Measurements from ENCODE around the gene TMOD2.

TMOD2 gene

DNA sequence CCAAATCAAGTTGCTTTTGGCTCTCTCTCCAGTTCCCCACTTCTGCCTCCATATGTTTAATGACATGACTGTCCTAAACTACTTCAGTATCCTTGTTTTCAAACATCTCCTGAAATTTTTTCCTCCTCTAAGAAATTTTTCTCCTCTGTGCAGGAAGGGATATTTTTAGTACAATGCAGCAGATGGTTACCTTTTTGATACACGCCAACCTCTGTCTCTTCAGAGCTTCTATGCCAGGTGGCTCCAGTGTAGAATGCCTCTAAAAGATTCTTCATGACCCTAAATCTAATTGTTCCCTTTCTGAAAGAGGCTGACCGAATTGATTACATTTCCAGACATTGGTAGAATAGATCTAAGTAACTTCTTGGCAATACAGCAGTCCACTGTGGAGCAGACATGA lies 111.7 kb downstream of the TMOD2 start:
- no peak for DNase-seq

DNA sequence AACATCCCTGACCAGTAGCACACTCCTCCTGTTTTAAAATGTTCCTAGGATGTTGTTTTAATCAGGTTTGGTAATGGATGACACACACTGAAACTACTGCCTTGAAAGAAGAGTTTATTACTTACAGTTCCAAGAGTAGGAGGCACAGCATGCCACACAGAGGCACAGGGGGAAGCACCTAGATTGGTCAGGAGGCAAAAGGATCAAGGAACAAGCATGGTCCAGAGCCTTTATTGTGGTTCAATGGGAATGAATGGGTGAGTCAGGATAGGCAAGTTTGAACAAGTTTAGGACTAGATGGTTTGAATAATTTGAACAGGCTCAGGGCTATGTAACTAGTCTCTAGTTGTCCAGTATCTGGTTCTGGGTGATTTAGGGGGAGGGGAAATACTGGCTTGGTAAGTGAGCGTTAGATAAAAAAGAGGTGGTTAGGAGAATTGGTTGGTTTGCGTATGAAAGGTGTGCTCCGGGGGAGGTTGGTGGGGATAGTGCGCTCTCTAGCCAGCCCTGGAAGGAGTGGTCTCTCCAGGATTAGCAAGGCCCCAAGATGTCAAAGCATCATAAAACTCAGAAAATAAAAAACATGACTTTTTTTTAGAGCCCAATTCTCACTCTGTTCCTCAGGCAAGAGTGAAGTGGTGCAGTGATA lies 113.1 kb downstream of the TMOD2 start:
- DNase-seq, result no peak

DNA sequence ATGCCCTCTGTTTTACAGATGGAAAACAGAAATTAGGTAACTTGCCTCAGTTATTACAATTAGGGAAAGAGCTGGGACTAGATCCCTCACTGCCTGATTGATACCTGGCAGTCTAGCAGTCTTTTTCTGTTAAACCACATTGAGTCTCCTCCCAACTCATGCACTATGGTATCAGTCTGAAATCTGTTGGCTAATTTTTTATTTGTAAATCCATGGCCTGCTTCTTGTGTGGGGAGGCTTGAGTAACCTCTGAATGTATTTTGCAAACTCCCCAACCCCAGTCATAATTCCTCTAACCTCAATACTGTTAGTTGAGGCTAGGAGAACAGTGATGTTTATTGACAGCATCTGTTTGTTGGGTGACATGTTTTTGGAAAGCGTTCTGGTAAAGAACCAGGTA lies 113.9 kb downstream of the TMOD2 start:
- DNase-seq, result no peak

Measured in NCI-H1930 (cell line).